Measurements from ENCODE around the gene STAG1. TPM values are rescaled to one million over a fixed set of nuclear protein-coding genes. Genes with fewer than 3 reads are reported as not detected.
"Not testable (repeated sequence)": the region's sequence is repeated elsewhere in the genome, so short reads cannot be mapped to it uniquely, and the experiment has no call there.

Gene STAG1
- polyA plus RNA-seq, 1 of the 3 experiments (the other 2 are of a cell fraction) = 5.5 TPM

GRCh38 chr3:136378011-136378410 lies 374.2 kb downstream of the STAG1 start:
- POLR2A ChIA-PET = no interaction called here
- H3K79me2 ChIP-seq (ENCODE audit: insufficient read depth) = no peaks in the 10 kb centered on the region; the same call in 1 of the 2 replicates
- H3K27ac ChIP-seq (ENCODE audit: low read depth in 2 of 2, low read length in 1 of 2) = no peak overlapping the region
- no peaks in the 10 kb centered on the region for H3K9me3 ChIP-seq
- H3K36me3 ChIP-seq (replicated peaks in 1 of 2; ENCODE audit: control insufficient read depth in 1 of 2, insufficient read depth in 2 of 2, low read length in 1 of 2) = peaks cover 0 to 24% of the 10 kb centered on the region in 2 experiments
- no peaks in the 10 kb centered on the region for H4K20me1 ChIP-seq (ENCODE audit: insufficient read depth)
- CTCF ChIA-PET = interaction anchor here (1.1 to 7.6 kb wide), 2 partner anchors 13 to 27 kb away, joined by 3 to 44 read pairs; no protein-coding TSS in a partner anchor
- H3F3A ChIP-seq (replicated peaks; ENCODE audit: insufficient read depth) = peaks cover 3% of the 10 kb centered on the region
- no peak overlapping the region for H3K4me3 ChIP-seq (ENCODE audit: low read depth in 2 of 2, low read length in 1 of 2)
- no peaks in the 10 kb centered on the region for H3K27me3 ChIP-seq (ENCODE audit: insufficient read depth)
- TF ChIP-seq EP300 (IDR thresholded peaks at IDR 0.05; ENCODE audit: borderline replicate concordance in 1 of 2, low read depth in 1 of 2, low read length in 1 of 2) (peak in 1 of 2 experiments; percentile 43; a peak in 1 of 4 replicates), GATA2 (CRISPR knock-in tag; IDR thresholded peaks at IDR 0.05) (peak; percentile 71), CHD2 (IDR thresholded peaks at IDR 0.05; ENCODE audit: low read length, partially characterized antibody) (no peak), RCOR1 (IDR thresholded peaks at IDR 0.05; ENCODE audit: low read length) (peak; percentile 64)
- no peak overlapping the region for H3K9ac ChIP-seq
- no peak overlapping the region for H2AFZ ChIP-seq (ENCODE audit: low read depth)
- no peaks in the 10 kb centered on the region for H3K9me2 ChIP-seq
- no peak overlapping the region for H3K4me2 ChIP-seq
- DNase-seq = peak; percentile 17
- peaks cover 0 to 5% of the 10 kb centered on the region in 2 experiments; a peak in 2 of 4 replicates for H3K4me1 ChIP-seq (ENCODE audit: control insufficient read depth in 1 of 2, insufficient read depth in 2 of 2, low read depth in 1 of 2, low read length in 1 of 2)
- WGBS (ENCODE audit: low lambda C conversion rate) = 86% methylated on average over 1 of the region's 1 CpG

- Histone ChIP-seq H3K36me3 (replicated peaks in 1 of 2; ENCODE audit: control insufficient read depth in 1 of 2, insufficient read depth in 2 of 2, low read length in 1 of 2) (peaks cover 0 to 22% of the 10 kb centered on the region in 2 experiments), H4K20me1 (ENCODE audit: insufficient read depth) (no peaks in the 10 kb centered on the region), H3F3A (replicated peaks; ENCODE audit: insufficient read depth) (no peaks in the 10 kb centered on the region), H3K79me2 (ENCODE audit: insufficient read depth) (no peaks in the 10 kb centered on the region; the same call in 1 of the 2 replicates), H3K9me3 (no peaks in the 10 kb centered on the region), H3K4me2 (no peak overlapping the region), H2AFZ (ENCODE audit: low read depth) (no peak overlapping the region), H3K27me3 (ENCODE audit: insufficient read depth) (no peaks in the 10 kb centered on the region), H3K4me3 (ENCODE audit: low read depth in 2 of 2, low read length in 1 of 2) (no peak overlapping the region), H3K9me2 (no peaks in the 10 kb centered on the region), H3K9ac (no peak overlapping the region), H3K27ac (ENCODE audit: low read depth in 2 of 2, low read length in 1 of 2) (no peak overlapping the region), H3K4me1 (ENCODE audit: control insufficient read depth in 1 of 2, insufficient read depth in 2 of 2, low read depth in 1 of 2, low read length in 1 of 2) (peaks cover 0 to 5% of the 10 kb centered on the region in 2 experiments; a peak in 2 of 4 replicates)
- CTCF ChIA-PET = interaction anchor here (1.1 to 7.6 kb wide), 3 partner anchors 14 to 375 kb away, joined by 3 to 44 read pairs (median 5); no protein-coding TSS in a partner anchor
- DNase-seq = peak; percentile 6
- POLR2A ChIA-PET = no interaction called here
- 68% methylated on average over 2 of the region's 2 CpGs for WGBS (ENCODE audit: low lambda C conversion rate)
- TF ChIP-seq NFIC (IDR thresholded peaks at IDR 0.05; ENCODE audit: borderline replicate concordance) (peak; percentile 43; the same call in 1 of the 2 replicates), RAD21 (IDR thresholded peaks at IDR 0.05; ENCODE audit: low read length) (no peak)
These were observed 374.7 kb downstream of the STAG1 start for GRCh38 chr3:136377508-136377907.

- H3K9me2 ChIP-seq; DNase-seq; H3K4me3 ChIP-seq (ENCODE audit: low read depth in 2 of 2, low read length in 1 of 2); H3K27ac ChIP-seq (ENCODE audit: low read depth in 2 of 2, low read length in 1 of 2); H4K20me1 ChIP-seq (ENCODE audit: insufficient read depth); H2AFZ ChIP-seq (ENCODE audit: low read depth); CTCF ChIA-PET; POLR2A ChIA-PET; H3F3A ChIP-seq (replicated peaks; ENCODE audit: insufficient read depth); H3K9me3 ChIP-seq; H3K4me2 ChIP-seq; H3K27me3 ChIP-seq (ENCODE audit: insufficient read depth); H3K4me1 ChIP-seq (ENCODE audit: control insufficient read depth in 1 of 2, insufficient read depth in 2 of 2, low read depth in 1 of 2, low read length in 1 of 2); H3K9ac ChIP-seq; H3K79me2 ChIP-seq (ENCODE audit: insufficient read depth): not testable (repeated sequence)
- 96% methylated on average over 5 of the region's 5 CpGs for WGBS (ENCODE audit: low lambda C conversion rate)
- peaks cover 0 to 22% of the 10 kb centered on the region in 2 experiments for H3K36me3 ChIP-seq (replicated peaks in 1 of 2; ENCODE audit: control insufficient read depth in 1 of 2, insufficient read depth in 2 of 2, low read length in 1 of 2)
These were observed 376.4 kb downstream of the STAG1 start for GRCh38 chr3:136375800-136376199.
